GM23248 (cell line): ENCODE measurements around the gene TEX10. TPM values are rescaled to one million over a fixed set of nuclear protein-coding genes. Genes with fewer than 3 reads are reported as not detected.

Experiments
- DNase-seq: peaks from one replicate; pipeline ENCODE4 v3.0.0-alpha.2; 2015
- H2AFZ ChIP-seq: fragments of 200-600 bp; sonication (generic); 2 replicates; pipeline ENCODE4 v1.6.1; 2016; ENCODE audit warnings: antibody characterized with exemption
- H3F3A ChIP-seq: fragments of 200-600 bp; sonication (generic); 2 replicates; pipeline ENCODE4 v1.6.1; 2016; ENCODE audit warnings: mild to moderate bottlenecking, antibody characterized with exemption, mixed run types; ENCODE audit not compliant: insufficient read depth
- H3K27ac ChIP-seq: fragments of 200-600 bp; sonication (generic); 2 replicates; pipeline ENCODE4 v1.5.1; 2016; ENCODE audit warnings: mild to moderate bottlenecking
- H3K27me3 ChIP-seq: fragments of 200-600 bp; sonication (generic); replicated peaks from 2 replicates; pipeline ENCODE4 v1.6.1; 2016; ENCODE audit warnings: mild to moderate bottlenecking; ENCODE audit not compliant: insufficient read depth
- H3K36me3 ChIP-seq: fragments of 200-600 bp; sonication (generic); 2 replicates; pipeline ENCODE4 v1.6.1; 2016; ENCODE audit warnings: low read depth, mild to moderate bottlenecking
- H3K4me1 ChIP-seq: fragments of 200-600 bp; sonication (generic); 2 replicates; pipeline ENCODE4 v1.6.1; 2016; ENCODE audit warnings: mild to moderate bottlenecking; ENCODE audit not compliant: insufficient read depth
- H3K4me2 ChIP-seq: fragments of 200-600 bp; sonication (generic); one replicate; pipeline ENCODE4 v1.6.1; 2016; ENCODE audit warnings: mild to moderate bottlenecking; ENCODE audit not compliant: unreplicated experiment
- H3K4me3 ChIP-seq: fragments of 200-600 bp; sonication (generic); 2 replicates; pipeline ENCODE4 v1.5.1; 2016; ENCODE audit warnings: mild to moderate bottlenecking
- H3K79me2 ChIP-seq: fragments of 200-600 bp; sonication (generic); 2 replicates; pipeline ENCODE4 v1.6.1; 2016; ENCODE audit warnings: mild to moderate bottlenecking; ENCODE audit not compliant: insufficient read depth
- H3K9ac ChIP-seq: fragments of 200-600 bp; sonication (generic); 2 replicates; pipeline ENCODE4 v1.6.1; 2016; ENCODE audit warnings: mild to moderate bottlenecking
- H3K9me2 ChIP-seq: fragments of 200-600 bp; sonication (generic); 2 replicates; pipeline ENCODE4 v1.6.1; 2016; ENCODE audit warnings: mixed run types, mild to moderate bottlenecking, moderate library complexity; ENCODE audit not compliant: insufficient read depth
- H3K9me3 ChIP-seq: fragments of 200-600 bp; sonication (generic); one replicate; pipeline ENCODE4 v1.6.1; 2017; ENCODE audit warnings: low read depth
- H4K20me1 ChIP-seq: fragments of 200-600 bp; sonication (generic); 2 replicates; pipeline ENCODE4 v1.6.0; 2016; ENCODE audit not compliant: insufficient read depth
- EZH2 ChIP-seq: fragments of 200-600 bp; sonication (generic); IDR thresholded peaks from 2 replicates; pipeline ENCODE4 v1.6.1; 2018; ENCODE audit warnings: antibody characterized with exemption, mild to moderate bottlenecking; ENCODE audit not compliant: insufficient read depth, poor library complexity, severe bottlenecking
- EZH2phosphoT487 ChIP-seq: fragments of 200-600 bp; sonication (generic); IDR thresholded peaks from 2 replicates; pipeline ENCODE4 v1.6.1; 2018; ENCODE audit warnings: antibody characterized with exemption, moderate library complexity, mild to moderate bottlenecking, low read depth; ENCODE audit not compliant: insufficient read depth
- WGBS, 2 experiments: methylation state at CpG; one replicate each; pipeline ENCODE4 v1.1.6; 2015 to 2017; ENCODE audit warnings: low lambda C conversion rate in 2 of 2, low coverage in 1 of 2; ENCODE audit errors: missing lambda C conversion rate in 2 of 2; 5-methylcytosine and 5-hydroxymethylcytosine counted together
- in situ Hi-C: fragments of 300-500 bp; cut with MboI; formaldehyde crosslinking; loops from 2 replicates; pipeline ENCODE4 v1.15.0; 2020
- polyA plus RNA-seq: library from polyadenylated mRNA; unstranded; fragments of >200 nt; fragmentation: Nextera tagmentation; extraction: Ambion mirVana; gene quantifications from 2 replicates; pipeline ENCODE4 v1.2.1, GENCODE V29; 2016
- total RNA-seq: library from RNA; depleted of rRNA; stranded (reverse); fragments of >200 nt; shearing (Covaris generic); gene quantifications from 2 replicates; pipeline ENCODE4 v1.2.3, GENCODE V29; 2014

The TEX10 gene
- total and polyA plus RNA-seq, 2 experiments from 2014 or later, result 19.6 to 30.9 TPM

GRCh38 chr9:100377015-100377414, 24.3 kb upstream of the TEX10 start:
- H2AFZ ChIP-seq, result no peak overlapping the region
- peaks cover 15% of the 10 kb centered on the region for H3K4me1 ChIP-seq
- no peak overlapping the region for H3K4me2 ChIP-seq
- TF ChIP-seq EZH2, result no peak
- TF ChIP-seq EZH2phosphoT487, result no peak
- WGBS, 2 experiments, result 83 to 92% methylated on average over 5 of the region's 5 CpGs
- H3K79me2 ChIP-seq, result no peaks in the 10 kb centered on the region
- no peaks in the 10 kb centered on the region for H3K27me3 ChIP-seq
- no peaks in the 10 kb centered on the region for H3K9me3 ChIP-seq
- DNase-seq, result no peak
- H3F3A ChIP-seq, result peaks cover 10% of the 10 kb centered on the region; the same call in 1 of the 2 replicates
- no peaks in the 10 kb centered on the region for H4K20me1 ChIP-seq
- H3K27ac ChIP-seq, result no peak overlapping the region
- H3K4me3 ChIP-seq, result no peak overlapping the region
- no peaks in the 10 kb centered on the region for H3K36me3 ChIP-seq
- in situ Hi-C loops, result no loop called here
- H3K9ac ChIP-seq, result no peak overlapping the region
- H3K9me2 ChIP-seq, result no peaks in the 10 kb centered on the region

GRCh38 chr9:100375658-100376057, 22.9 kb upstream of the TEX10 start:
- Histone ChIP-seq H3K4me2 (no peak overlapping the region), H3K4me1 (peaks cover 15% of the 10 kb centered on the region), H3K79me2 (no peaks in the 10 kb centered on the region), H4K20me1 (no peaks in the 10 kb centered on the region), H3K9me2 (no peaks in the 10 kb centered on the region), H3K9me3 (no peaks in the 10 kb centered on the region), H3F3A (peaks cover 10% of the 10 kb centered on the region; the same call in 1 of the 2 replicates), H3K36me3 (no peaks in the 10 kb centered on the region), H3K27me3 (no peaks in the 10 kb centered on the region), H3K9ac (no peak overlapping the region), H2AFZ (no peak overlapping the region), H3K27ac (no peak overlapping the region), H3K4me3 (no peak overlapping the region)
- 96 to 98% methylated on average over 5 of the region's 5 CpGs for WGBS, 2 experiments
- no peak for TF ChIP-seq EZH2phosphoT487
- no peak for TF ChIP-seq EZH2
- DNase-seq, result no peak
- in situ Hi-C loops, result no loop called here

GRCh38 chr9:100372648-100373047, 19.9 kb upstream of the TEX10 start:
- DNase-seq, result no peak
- Histone ChIP-seq H3K27me3 (no peaks in the 10 kb centered on the region), H3K9me3 (no peaks in the 10 kb centered on the region), H3F3A (no peaks in the 10 kb centered on the region), H3K4me1 (no peaks in the 10 kb centered on the region), H3K27ac (no peak overlapping the region), H4K20me1 (no peaks in the 10 kb centered on the region), H2AFZ (no peak overlapping the region), H3K4me2 (no peak overlapping the region), H3K9ac (no peak overlapping the region), H3K36me3 (no peaks in the 10 kb centered on the region), H3K79me2 (no peaks in the 10 kb centered on the region), H3K4me3 (no peak overlapping the region), H3K9me2 (no peaks in the 10 kb centered on the region)
- in situ Hi-C loops, result no loop called here
- WGBS, 2 experiments, result 97 to 100% methylated on average over 3 of the region's 3 CpGs
- TF ChIP-seq EZH2phosphoT487 (no peak), EZH2 (no peak)

- Histone ChIP-seq H3K36me3 (no peaks in the 10 kb centered on the region), H3K9ac (no peak overlapping the region), H3F3A (no peaks in the 10 kb centered on the region), H3K9me3 (no peaks in the 10 kb centered on the region), H3K27ac (no peak overlapping the region), H3K4me2 (no peak overlapping the region), H3K27me3 (no peaks in the 10 kb centered on the region), H3K79me2 (no peaks in the 10 kb centered on the region), H3K4me1 (no peaks in the 10 kb centered on the region), H3K4me3 (no peak overlapping the region), H2AFZ (no peak overlapping the region), H3K9me2 (no peaks in the 10 kb centered on the region), H4K20me1 (no peaks in the 10 kb centered on the region)
- WGBS, 2 experiments, result 83 to 84% methylated on average over 7 of the region's 7 CpGs
- TF ChIP-seq EZH2phosphoT487 (no peak), EZH2 (no peak)
- DNase-seq, result no peak
- in situ Hi-C loops, result no loop called here
Measured at GRCh38 chr9:100370064-100370723, 17.5 kb upstream of the TEX10 start.

- Histone ChIP-seq H3K79me2 (no peaks in the 10 kb centered on the region), H3K9me3 (no peaks in the 10 kb centered on the region), H2AFZ (no peak overlapping the region), H3K9ac (no peak overlapping the region), H3K4me1 (no peaks in the 10 kb centered on the region), H3K27me3 (no peaks in the 10 kb centered on the region), H3K4me3 (no peak overlapping the region), H3K4me2 (no peak overlapping the region), H3F3A (no peaks in the 10 kb centered on the region), H3K36me3 (no peaks in the 10 kb centered on the region), H3K9me2 (no peaks in the 10 kb centered on the region), H4K20me1 (no peaks in the 10 kb centered on the region), H3K27ac (no peak overlapping the region)
- TF ChIP-seq EZH2 (no peak), EZH2phosphoT487 (no peak)
- WGBS, 2 experiments, result 85 to 88% methylated on average over 9 of the region's 9 CpGs
- no peak for DNase-seq
- in situ Hi-C loops, result no loop called here
Measured at GRCh38 chr9:100368672-100369071, 15.9 kb upstream of the TEX10 start.
